K562 (cell line): ENCODE results near the gene SLC26A11. TPM values are rescaled to one million over a fixed set of nuclear protein-coding genes. Genes with fewer than 3 reads are reported as not detected.

Experiments
- ASH1L ChIP-seq: fragments of 450-650 bp; IDR thresholded peaks from 2 replicates; pipeline ENCODE4 v1.6.1; 2018; ENCODE audit warnings: borderline replicate concordance, mild to moderate bottlenecking, low read depth; ENCODE audit not compliant: partially characterized antibody
- ILK ChIP-seq: fragments of 450-650 bp; IDR thresholded peaks from 2 replicates; pipeline ENCODE4 v1.6.1; 2016; ENCODE audit warnings: missing genetic modification characterization, low read depth, mild to moderate bottlenecking, missing compliant biosample characterization, moderate library complexity, borderline replicate concordance
- MAZ ChIP-seq, 2 experiments: fragments of 450-650 bp in 1 of 2; sonication (generic) in 1 of 2; formaldehyde crosslinking; IDR thresholded peaks in 1 of 2; conservative IDR thresholded peaks in 1 of 2; 2 replicates each; pipeline versions ENCODE4 v1.4.0 to v1.5.0; 2020; ENCODE audit warnings: mild to moderate bottlenecking in 1 of 2, missing genetic modification reagents in 1 of 2
- MTF1 ChIP-seq: fragments of 250-450 bp; sonication (Bioruptor Pico); IDR thresholded peaks from 2 replicates; pipeline ENCODE4 v1.9.0; 2021; ENCODE audit warnings: moderate library complexity, mild to moderate bottlenecking, inconsistent platforms, borderline replicate concordance
- MXD1 ChIP-seq: fragments of 250-450 bp; sonication (Bioruptor Pico); IDR thresholded peaks from 2 replicates; pipeline ENCODE4 v1.8.0; 2021; ENCODE audit warnings: borderline replicate concordance, mild to moderate bottlenecking, moderate library complexity; ENCODE audit not compliant: poor library complexity, severe bottlenecking
- NFYB ChIP-seq: IDR thresholded peaks from 2 replicates; pipeline ENCODE4 v1.6.1; 2011; ENCODE audit warnings: mild to moderate bottlenecking, moderate library complexity; ENCODE audit not compliant: insufficient read length; ENCODE audit errors: extremely low read depth
- PATZ1 ChIP-seq: fragments of 250-450 bp; sonication (Bioruptor Pico); IDR thresholded peaks from 2 replicates; pipeline ENCODE4 v1.5.0; 2020; ENCODE audit warnings: mild to moderate bottlenecking, borderline replicate concordance
- POLR2A ChIP-seq: fragments of 450-650 bp; conservative IDR thresholded peaks from 2 replicates; pipeline ENCODE4 v1.6.1; 2016
- RBM15 ChIP-seq: fragments of 200-400 bp; formaldehyde crosslinking; IDR thresholded peaks from 2 replicates; pipeline ENCODE4 v1.6.1; 2018; ENCODE audit warnings: mild to moderate bottlenecking, low read length, moderate library complexity; ENCODE audit not compliant: insufficient read depth
- SFPQ ChIP-seq: fragments of 200-400 bp; formaldehyde crosslinking; IDR thresholded peaks from 2 replicates; pipeline ENCODE4 v1.6.1; 2017; ENCODE audit warnings: mild to moderate bottlenecking, low read depth, low read length, moderate library complexity
- TEAD4 ChIP-seq, 2 experiments: sonication (generic) in 1 of 2; formaldehyde crosslinking in 1 of 2; IDR thresholded peaks; 2 replicates each; pipeline versions ENCODE4 v1.6.1 to v1.8.0; 2012 to 2022; ENCODE audit warnings: borderline replicate concordance in 1 of 2, inconsistent platforms in 1 of 2, low read length in 1 of 2, mild to moderate bottlenecking in 1 of 2, missing genetic modification reagents in 1 of 2
- TRIM24 ChIP-seq, 2 experiments: fragments of 450-650 bp; IDR thresholded peaks; 2 replicates each; pipeline ENCODE4 v1.6.1; 2016
- ZBTB26 ChIP-seq: fragments of 450-650 bp; formaldehyde crosslinking; IDR thresholded peaks from 2 replicates; pipeline ENCODE4 v1.4.0; 2022; ENCODE audit warnings: missing genetic modification characterization
- ZNF695 ChIP-seq: fragments of 450-650 bp; formaldehyde crosslinking; IDR thresholded peaks from 2 replicates; pipeline ENCODE4 v1.4.0; 2020; ENCODE audit warnings: mild to moderate bottlenecking, moderate library complexity
- ZNF699 ChIP-seq: fragments of 250-450 bp; sonication (Bioruptor Pico); IDR thresholded peaks from 2 replicates; pipeline ENCODE4 v1.8.0; 2021; ENCODE audit warnings: mild to moderate bottlenecking, moderate library complexity; ENCODE audit not compliant: insufficient replicate concordance
- polyA plus RNA-seq, 8 experiments: library from polyadenylated mRNA; depleted of rRNA in 4 of 8; stranded (reverse) in 5 of 8; unstranded in 3 of 8; fragments of >200 nt; fragmentation: Nextera tagmentation in 2 of 8; fragmentation: Illumina TruSeq in 1 of 8; extraction: Ambion mirVana in 2 of 8; extraction: Trizol in 1 of 8; gene quantifications; 2 replicates each; pipeline versions ENCODE4 v1.2.1 to v1.2.3, GENCODE V29; 2011 to 2014; ENCODE audit warnings: inconsistent platforms in 1 of 8, missing spikeins in 1 of 8
- total RNA-seq, 7 experiments: library from RNA; depleted of rRNA in 6 of 7; stranded (reverse); fragments of >200 nt in 6 of 7; fragmentation: Illumina TruSeq in 2 of 7; extraction: Trizol in 2 of 7; gene quantifications; 2 replicates each; pipeline versions ENCODE4 v1.2.1 to v1.2.3, GENCODE V29; 2011 to 2021; ENCODE audit warnings: low replicate concordance in 1 of 7

Gene SLC26A11
- total and polyA plus RNA-seq, 9 of the 15 experiments (the other 6 are each of a cell fraction or from before 2014, with no cell fraction given): 0.06 to 3.1 (median 1.2) TPM; not detected in 1

- no peak for TF ChIP-seq PATZ1 (CRISPR knock-in tag)
- TF ChIP-seq NFYB: no peak
- peak in 1 of 2 experiments; percentile 45; a peak in 1 of 4 replicates for TF ChIP-seq MAZ (CRISPR knock-in tag; conservative IDR thresholded peaks at IDR 0.05 in 1 of 2, IDR thresholded peaks at IDR 0.05 in 1 of 2)
- TF ChIP-seq POLR2A: peak; percentile 41
- peak in 1 of 2 experiments; percentile 70; a peak in 1 of 4 replicates for TF ChIP-seq TRIM24 (IDR thresholded peaks at IDR 0.05)
- no peak for TF ChIP-seq ZNF695
- TF ChIP-seq ZNF699 (CRISPR knock-in tag): no peak
- peak; percentile 16; the same call in 1 of the 2 replicates for TF ChIP-seq TEAD4 (IDR thresholded peaks at IDR 0.05; ENCODE audit: low read length)
- no peak for TF ChIP-seq TEAD4 (CRISPR knock-in tag; IDR thresholded peaks at IDR 0.05; ENCODE audit: borderline replicate concordance)
- TF ChIP-seq MXD1 (CRISPR knock-in tag): no peak
- no peak for TF ChIP-seq RBM15
- no peak for TF ChIP-seq ASH1L
- no peak for TF ChIP-seq ILK (tag)
- no peak for TF ChIP-seq MTF1 (CRISPR knock-in tag)
- TF ChIP-seq SFPQ: no peak
- TF ChIP-seq ZBTB26: no peak
Measured at GRCh38 chr17:80261159-80261894, 41.1 kb downstream of the SLC26A11 start (continued).
